ENCODE results near the gene SLC8A1. TPM values are rescaled to one million over a fixed set of nuclear protein-coding genes. Genes with fewer than 3 reads are reported as not detected.

Gene SLC8A1
- total RNA-seq, 2 donors from 2014 or later = 590 to 696 TPM

- intact Hi-C loops (cut with DNase I) = no loop called here
- no peak for DNase-seq
- no peak for ATAC-seq
These were observed 18.9 kb downstream of the SLC8A1 start for GRCh38 chr2:40432921-40433483.

DNA sequence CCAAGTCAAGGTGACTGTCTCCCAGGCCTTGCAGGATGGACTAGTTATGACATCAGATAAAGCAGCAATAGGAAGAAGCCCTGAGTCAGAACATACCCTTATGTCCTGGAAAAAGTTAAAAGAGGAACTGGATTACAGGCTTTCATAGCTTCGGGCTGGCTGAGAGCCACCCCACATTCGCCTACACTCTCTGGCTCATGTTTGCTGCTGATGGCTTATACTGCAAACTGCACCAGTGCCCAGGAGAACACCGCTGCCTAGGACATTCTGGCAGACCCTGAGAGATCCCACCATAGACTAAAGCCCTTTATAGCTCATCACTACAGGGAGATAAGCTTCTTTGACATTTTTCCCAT, 20.3 kb downstream of the SLC8A1 start:
- DNase-seq (peak; percentile 48), ATAC-seq (peak; percentile 46 to 66)
- intact Hi-C loops (cut with DNase I) = no loop called here

DNA sequence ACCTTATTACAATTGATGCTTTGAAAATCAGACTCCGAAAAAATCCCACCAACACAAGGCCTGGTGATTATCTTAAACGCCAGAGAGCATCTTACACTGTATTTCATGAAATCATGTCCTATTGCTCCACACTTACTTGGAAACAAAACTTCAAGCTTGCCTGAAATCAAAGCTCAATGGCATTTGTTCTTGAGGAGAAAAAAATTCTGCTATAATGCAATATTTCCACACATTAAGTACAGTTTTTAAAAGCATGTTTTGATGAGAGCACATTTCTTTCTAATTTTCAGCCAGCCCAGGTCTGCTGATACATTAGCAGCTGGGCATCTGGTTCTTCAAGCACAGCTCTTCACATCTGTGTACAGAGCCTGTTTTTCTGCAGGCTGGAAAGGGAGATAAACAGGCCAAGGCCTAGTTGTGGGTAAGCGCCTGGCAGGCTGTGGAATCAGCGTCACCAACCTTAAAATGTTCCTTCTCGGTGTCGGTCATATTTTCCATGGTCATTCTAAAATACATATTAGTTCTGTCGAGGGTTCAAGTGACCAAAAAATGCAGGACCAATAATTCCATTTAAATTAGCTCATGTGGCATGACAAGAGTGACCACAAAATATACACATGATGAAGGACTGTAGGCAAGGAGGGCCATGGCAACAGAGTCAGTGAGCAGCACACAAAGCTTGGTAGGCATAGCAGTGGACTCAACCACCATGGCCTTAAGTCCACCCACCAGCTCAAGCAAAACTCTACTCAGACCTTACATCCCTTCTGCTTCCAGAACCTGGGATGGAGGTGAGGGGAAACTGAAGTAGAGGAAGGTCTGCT, 20.9 kb downstream of the SLC8A1 start:
- no peak for ATAC-seq

GRCh38 chr2:40428439-40428838, 23.5 kb downstream of the SLC8A1 start:
- peak in 1 of 2 donors; percentile 30 for ATAC-seq
- intact Hi-C loops (cut with DNase I) = no loop called here
- DNase-seq = no peak

More for the DNA sequence above, 20.9 kb downstream of the SLC8A1 start:
- intact Hi-C loops (cut with DNase I) = no loop called here
- DNase-seq = no peak

GRCh38 chr2:40421631-40422297, 30.1 kb downstream of the SLC8A1 start:
- no peak for DNase-seq
- intact Hi-C loops (cut with DNase I) = no loop called here
- ATAC-seq = peak; percentile 49 to 58

GRCh38 chr2:40420478-40420877, 31.4 kb downstream of the SLC8A1 start:
- intact Hi-C loops (cut with DNase I) = no loop called here
- no peak for DNase-seq
- no peak for ATAC-seq

- ATAC-seq = peak in 1 of 2 donors; percentile 15
- DNase-seq = no peak
- intact Hi-C loops (cut with DNase I) = no loop called here
These were observed 32.5 kb downstream of the SLC8A1 start for GRCh38 chr2:40419364-40419762.

DNA sequence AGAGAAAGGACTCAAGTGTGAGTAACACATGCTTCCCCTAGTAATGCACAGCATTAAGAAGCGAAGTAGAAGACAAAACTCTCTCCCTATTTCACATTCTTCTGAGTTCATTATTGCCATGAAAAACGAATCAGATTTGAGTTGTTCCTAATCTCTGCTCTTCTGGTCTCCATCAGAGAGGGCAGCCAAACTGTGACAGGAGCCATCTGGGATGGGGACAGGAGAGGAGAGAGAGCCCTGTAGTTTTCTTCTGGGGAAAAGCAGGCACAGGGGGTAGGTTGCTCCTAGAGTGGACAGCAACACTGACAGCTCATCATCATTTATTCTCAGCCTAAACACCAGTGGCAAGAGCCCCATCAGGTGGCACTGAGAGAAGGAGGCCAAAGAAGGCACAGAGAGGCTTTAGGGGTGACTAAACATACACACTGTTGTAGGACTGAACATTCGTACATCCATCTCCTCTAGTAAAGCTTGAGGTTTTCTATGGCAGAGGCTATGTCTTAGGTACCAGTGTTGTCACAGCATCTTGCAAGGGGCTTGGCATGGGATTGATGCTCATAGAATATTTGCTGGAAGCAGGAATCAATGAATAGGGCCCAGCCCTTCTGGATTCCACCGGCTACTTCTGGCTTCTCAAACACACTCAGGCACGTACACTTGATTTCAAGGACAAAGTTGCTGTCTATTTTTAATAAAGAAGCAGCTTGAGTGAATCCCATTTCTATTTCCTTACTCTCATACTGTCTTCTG, 33.1 kb downstream of the SLC8A1 start:
- intact Hi-C loops (cut with DNase I) = no loop called here
- ATAC-seq (peak; percentile 28 to 42), DNase-seq (no peak)

DNA sequence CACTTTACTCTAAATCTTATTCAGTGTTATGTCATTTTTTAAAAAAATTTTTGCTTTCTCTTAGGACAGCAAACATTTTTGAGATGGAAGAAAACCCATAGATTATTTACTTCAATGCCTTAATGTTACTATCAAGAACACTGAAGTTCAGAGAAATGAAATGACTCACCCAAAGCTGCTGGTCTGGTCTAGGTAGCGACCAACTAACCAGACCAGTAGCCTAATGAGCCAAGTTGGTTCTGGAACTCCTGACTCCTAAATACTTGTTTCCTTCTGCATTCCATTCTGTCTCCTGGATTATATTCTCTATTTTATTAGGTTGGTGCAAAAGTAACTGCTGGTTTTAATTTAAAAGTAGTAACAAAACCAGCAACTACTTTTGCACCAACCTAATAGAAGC, 35.4 kb downstream of the SLC8A1 start:
- ATAC-seq (no peak), DNase-seq (no peak)
- intact Hi-C loops (cut with DNase I) = no loop called here

GRCh38 chr2:40415391-40415790, 36.5 kb downstream of the SLC8A1 start:
- ATAC-seq (no peak), DNase-seq (no peak)
- intact Hi-C loops (cut with DNase I) = no loop called here

DNA sequence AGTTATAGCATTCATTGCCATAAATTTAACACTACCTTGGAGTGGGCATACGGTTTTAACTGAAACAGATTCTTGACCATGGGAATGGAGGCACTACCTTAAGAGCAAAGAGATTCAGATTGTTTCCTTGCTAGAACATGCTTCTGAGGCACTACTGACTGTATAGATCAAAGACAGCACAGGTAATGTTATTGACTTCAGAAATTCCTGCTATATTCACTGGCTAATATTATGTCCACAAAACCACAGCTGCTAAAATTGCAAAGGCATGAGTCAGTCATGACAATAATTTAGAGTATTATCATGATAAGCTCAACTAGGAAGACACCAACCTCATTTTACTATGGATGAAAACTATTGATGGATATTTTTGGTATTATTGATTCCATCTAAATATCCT, 39.4 kb downstream of the SLC8A1 start:
- ATAC-seq = no peak
- DNase-seq = no peak
- intact Hi-C loops (cut with DNase I) = no loop called here

- DNase-seq (no peak), ATAC-seq (no peak)
- intact Hi-C loops (cut with DNase I) = no loop called here
These were observed 41.2 kb downstream of the SLC8A1 start for GRCh38 chr2:40410695-40411094.

DNA sequence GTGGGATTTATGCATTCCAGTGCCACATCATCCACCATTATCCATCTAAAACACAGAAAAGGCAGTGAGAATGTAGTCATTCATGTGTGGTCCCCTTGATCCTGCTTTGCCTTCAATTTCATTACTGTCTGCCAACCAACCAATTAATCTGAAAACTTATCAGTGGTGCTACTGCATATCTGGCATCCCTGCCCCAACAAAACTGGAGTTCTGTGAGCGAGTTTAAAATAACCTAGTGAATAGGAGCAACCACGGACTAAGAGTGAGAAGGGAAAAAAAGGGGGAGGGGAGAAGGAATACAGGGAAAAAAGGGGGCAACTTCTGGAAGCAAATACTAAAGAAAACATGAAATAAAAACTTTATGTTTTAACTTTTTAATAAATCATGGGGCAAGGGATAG, 42.2 kb downstream of the SLC8A1 start:
- intact Hi-C loops (cut with DNase I) = no loop called here
- ATAC-seq (no peak), DNase-seq (no peak)

- intact Hi-C loops (cut with DNase I) = no loop called here
- no peak for ATAC-seq
- DNase-seq = no peak
These were observed 45.2 kb downstream of the SLC8A1 start for GRCh38 chr2:40406485-40407289.

DNA sequence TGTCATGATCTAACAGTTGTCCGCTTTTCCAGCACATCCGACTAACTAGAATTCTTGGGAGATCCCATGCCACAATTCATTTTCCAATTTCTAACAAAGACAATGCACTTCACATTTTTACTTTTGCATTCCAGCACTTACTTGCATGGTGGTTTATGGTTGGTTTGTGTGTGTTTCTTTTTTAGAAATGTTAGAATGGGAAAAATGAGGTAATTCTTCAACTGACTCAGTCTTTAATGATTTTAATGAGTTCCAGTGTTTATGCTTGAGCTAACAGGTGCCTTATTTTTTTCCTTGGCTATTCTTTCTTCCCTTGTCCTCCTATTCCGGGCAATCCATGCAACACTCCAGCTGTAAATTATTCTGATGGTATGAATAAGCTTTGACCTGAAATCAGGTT, 46.4 kb downstream of the SLC8A1 start:
- ATAC-seq (no peak), DNase-seq (no peak)
- intact Hi-C loops (cut with DNase I) = no loop called here

DNA sequence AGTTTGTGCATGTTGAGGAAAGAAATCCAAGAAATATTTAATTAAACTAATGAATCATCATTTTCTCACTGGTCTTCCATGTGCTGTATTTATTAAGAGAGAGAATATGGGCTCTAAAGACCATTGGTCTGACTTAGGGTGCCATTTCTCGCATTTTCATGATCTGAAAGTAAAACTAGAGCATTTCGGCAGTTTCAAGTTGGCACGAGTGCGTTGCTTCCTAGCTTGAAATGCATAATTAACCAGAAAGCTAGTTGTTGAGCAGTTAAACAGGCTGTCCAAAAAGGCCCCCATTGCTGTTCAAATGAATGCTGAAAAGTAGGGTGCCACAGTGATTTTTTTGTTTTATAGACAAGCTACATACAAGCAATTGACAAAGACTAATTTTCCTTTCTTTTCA, 47.4 kb downstream of the SLC8A1 start:
- intact Hi-C loops (cut with DNase I) = no loop called here
- no peak for ATAC-seq

GRCh38 chr2:40403233-40403836, 48.6 kb downstream of the SLC8A1 start:
- peak in 1 of 2 donors; percentile 74 for ATAC-seq
- DNase-seq = no peak
- intact Hi-C loops (cut with DNase I) = no loop called here

More for the DNA sequence above, 47.4 kb downstream of the SLC8A1 start:
- DNase-seq = no peak

DNA sequence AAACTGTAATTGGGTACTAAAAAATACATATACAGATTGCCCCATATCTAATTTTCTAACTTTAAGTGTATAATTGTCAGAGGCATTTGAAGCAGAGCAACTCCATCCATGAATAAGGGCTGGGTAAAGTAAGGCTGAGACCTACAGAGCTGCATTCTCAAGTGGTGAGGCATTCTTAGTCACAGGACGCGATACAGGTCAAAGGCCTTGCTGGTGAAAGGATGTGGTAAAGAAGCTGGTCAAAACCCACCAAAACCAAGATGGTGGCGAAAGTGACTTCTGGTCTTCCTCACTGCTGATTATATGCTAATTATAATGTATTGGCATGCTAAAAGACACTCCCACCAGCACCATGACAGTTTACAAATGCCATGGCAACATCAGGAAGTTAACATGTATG, 50.0 kb downstream of the SLC8A1 start:
- ATAC-seq (no peak), DNase-seq (no peak)
- intact Hi-C loops (cut with DNase I) = no loop called here

Measured in left cardiac atrium (tissue), 4 donors.